Neural progenitor cell (in vitro differentiated cells): ENCODE results near the gene DHRS3. TPM values are rescaled to one million over a fixed set of nuclear protein-coding genes. Genes with fewer than 3 reads are reported as not detected.
A peak's percentile ranks its signal among the peaks of the same experiment; 100 is the strongest.

Source experiments
- DNase-seq: peaks from one replicate; pipeline ENCODE4 v3.0.0-alpha.2; 2016; ENCODE audit warnings: low spot score
- H2AFZ ChIP-seq: fragments of 200-600 bp; sonication (generic); replicated peaks from 2 replicates; pipeline ENCODE4 v1.6.1; 2016; ENCODE audit warnings: antibody characterized with exemption
- H3F3A ChIP-seq: fragments of 200-600 bp; sonication (generic); 2 replicates; pipeline ENCODE4 v1.6.1; 2016; ENCODE audit warnings: antibody characterized with exemption, low read depth
- H3K27ac ChIP-seq: fragments of 200-600 bp; sonication (generic); 2 replicates; pipeline ENCODE4 v1.5.1; 2016; ENCODE audit warnings: mild to moderate bottlenecking
- H3K27me3 ChIP-seq: fragments of 200-600 bp; sonication (generic); 2 replicates; pipeline ENCODE4 v1.6.1; 2016; ENCODE audit warnings: mild to moderate bottlenecking, moderate library complexity
- H3K36me3 ChIP-seq: fragments of 200-600 bp; sonication (generic); 2 replicates; pipeline ENCODE4 v1.5.1; 2016
- H3K4me1 ChIP-seq: fragments of 200-600 bp; sonication (generic); 2 replicates; pipeline ENCODE4 v1.6.1; 2016; ENCODE audit warnings: mixed run types
- H3K4me2 ChIP-seq: fragments of 200-600 bp; sonication (generic); 2 replicates; pipeline ENCODE4 v1.6.1; 2016
- H3K4me3 ChIP-seq: fragments of 200-600 bp; sonication (generic); 2 replicates; pipeline ENCODE4 v1.5.1; 2016
- H3K79me2 ChIP-seq: fragments of 200-600 bp; sonication (generic); 2 replicates; pipeline ENCODE4 v1.6.1; 2016; ENCODE audit warnings: low read depth
- H3K9ac ChIP-seq: fragments of 200-600 bp; sonication (generic); 2 replicates; pipeline ENCODE4 v1.6.1; 2016
- H3K9me3 ChIP-seq: fragments of 200-600 bp; sonication (generic); 2 replicates; pipeline ENCODE4 v1.5.1; 2016; ENCODE audit warnings: low read depth
- H4K20me1 ChIP-seq: fragments of 200-600 bp; sonication (generic); 2 replicates; pipeline ENCODE4 v1.6.1; 2016; ENCODE audit warnings: low read depth
- H3K27ac Mint-ChIP-seq: 3 replicates; pipeline ENCODE4 v1.8.0; 2021; ENCODE audit warnings: mixed read lengths
- H3K27me3 Mint-ChIP-seq: 2 replicates; pipeline ENCODE4 v1.8.0; 2022; ENCODE audit warnings: low read depth, mild to moderate bottlenecking, inconsistent platforms, moderate library complexity, mixed read lengths; ENCODE audit not compliant: insufficient read depth
- H3K36me3 Mint-ChIP-seq: 3 replicates; pipeline ENCODE4 v1.8.0; 2021; ENCODE audit warnings: mixed read lengths
- H3K4me1 Mint-ChIP-seq: 3 replicates; pipeline ENCODE4 v1.8.0; 2021; ENCODE audit warnings: mixed read lengths
- H3K4me3 Mint-ChIP-seq: 3 replicates; pipeline ENCODE4 v1.8.0; 2021; ENCODE audit warnings: mild to moderate bottlenecking, moderate library complexity, mixed read lengths
- H3K9me3 Mint-ChIP-seq: 3 replicates; pipeline ENCODE4 v1.8.0; 2020; ENCODE audit warnings: mixed read lengths
- CTCF ChIP-seq: fragments of 200-600 bp; sonication (generic); IDR thresholded peaks from 2 replicates; pipeline ENCODE4 v1.5.1; 2017; ENCODE audit warnings: antibody characterized with exemption, mild to moderate bottlenecking
- EZH2 ChIP-seq: fragments of 200-600 bp; sonication (generic); IDR thresholded peaks from 2 replicates; pipeline ENCODE4 v1.6.1; 2017; ENCODE audit warnings: antibody characterized with exemption, mild to moderate bottlenecking, moderate library complexity
- EZH2phosphoT487 ChIP-seq: fragments of 200-600 bp; sonication (generic); IDR thresholded peaks from 2 replicates; pipeline ENCODE4 v1.6.1; 2017; ENCODE audit warnings: antibody characterized with exemption
- total RNA-seq: library from RNA; depleted of rRNA; stranded (reverse); fragments of >200 nt; gene quantifications from 2 replicates; pipeline ENCODE4 v1.2.3, GENCODE V29; 2015; ENCODE audit warnings: low replicate concordance

The DHRS3 gene
- total RNA-seq, 1 donor from 2014 or later, result 4.3 TPM

GRCh38 chr1:12595757-12596006 is 22.3 kb downstream of the DHRS3 start:
- Histone ChIP-seq H3K4me2 (peak overlapping the region; percentile 79), H3F3A (peaks cover 25% of the 10 kb centered on the region), H2AFZ (peak overlapping the region; percentile 41), H4K20me1 (peaks cover 4% of the 10 kb centered on the region), H3K9me3 (no peaks in the 10 kb centered on the region), H3K4me1 (peaks cover 14% of the 10 kb centered on the region), H3K27ac (no peak overlapping the region), H3K36me3 (no peaks in the 10 kb centered on the region), H3K79me2 (no peaks in the 10 kb centered on the region), H3K9ac (no peak overlapping the region), H3K4me3 (peak overlapping the region; percentile 50), H3K27me3 (peaks cover 49% of the 10 kb centered on the region)
- no peak for DNase-seq
- H3K4me3 Mint-ChIP-seq, result peak overlapping the region; percentile 70
- peaks cover 2% of the 10 kb centered on the region for H3K9me3 Mint-ChIP-seq
- no peak for TF ChIP-seq EZH2phosphoT487
- TF ChIP-seq EZH2, result no peak
- TF ChIP-seq CTCF, result no peak
- H3K36me3 Mint-ChIP-seq, result no peaks in the 10 kb centered on the region
- H3K4me1 Mint-ChIP-seq, result peaks cover 29% of the 10 kb centered on the region
- H3K27me3 Mint-ChIP-seq, result peaks cover 33% of the 10 kb centered on the region
- no peak overlapping the region for H3K27ac Mint-ChIP-seq

DNA sequence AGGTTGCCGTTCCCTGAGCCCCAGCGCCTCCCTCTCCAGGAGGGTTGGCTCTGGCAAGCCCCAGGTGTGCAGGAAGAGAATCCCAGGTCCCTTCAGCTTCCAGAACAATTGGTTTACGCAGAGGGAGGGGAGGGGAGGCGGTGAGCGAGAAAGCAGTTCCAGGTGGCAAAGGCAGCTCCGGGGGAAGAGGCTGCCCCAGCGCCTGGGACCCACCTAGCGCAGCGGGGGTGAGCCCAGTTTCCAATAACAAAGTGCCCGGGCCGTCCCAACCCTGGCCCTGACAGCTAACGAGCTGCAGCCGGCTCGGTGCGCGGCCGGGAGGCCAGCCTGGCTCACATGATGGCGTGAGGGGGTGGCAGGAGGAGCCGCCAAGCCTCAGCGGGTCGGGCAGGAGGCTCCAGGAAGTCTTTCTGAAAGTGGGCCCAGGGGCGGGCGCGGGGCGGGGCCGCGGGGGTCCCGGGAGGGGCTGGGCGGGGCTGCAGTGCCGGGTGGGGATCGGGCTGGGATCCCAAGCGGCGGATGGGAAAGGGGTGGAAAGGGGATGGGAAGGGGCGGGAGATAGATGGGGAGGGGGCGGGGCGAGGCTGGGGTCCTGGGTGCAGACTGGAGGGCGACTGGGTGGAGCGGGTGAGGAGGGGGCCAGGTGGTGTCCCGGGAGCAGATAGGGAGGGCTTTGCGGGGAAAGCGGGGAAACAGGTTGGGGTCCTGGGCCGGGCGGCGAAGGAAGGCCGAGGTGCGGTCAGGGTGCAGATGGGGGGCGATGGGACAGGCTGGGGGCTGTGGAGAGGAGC is 22.8 kb downstream of the DHRS3 start:
- peak overlapping the region; percentile 79 for H3K4me2 ChIP-seq
- peaks cover 25% of the 10 kb centered on the region for H3F3A ChIP-seq
- H3K9me3 ChIP-seq, result no peaks in the 10 kb centered on the region
- peak overlapping the region; percentile 41 for H2AFZ ChIP-seq
- H3K36me3 ChIP-seq, result no peaks in the 10 kb centered on the region
- Mint-ChIP-seq H3K36me3 (no peaks in the 10 kb centered on the region), H3K27ac (no peak overlapping the region), H3K27me3 (peaks cover 31% of the 10 kb centered on the region), H3K9me3 (peaks cover 2% of the 10 kb centered on the region), H3K4me1 (peaks cover 27% of the 10 kb centered on the region), H3K4me3 (peak overlapping the region; percentile 84)
- H4K20me1 ChIP-seq, result peaks cover 4% of the 10 kb centered on the region
- peaks cover 49% of the 10 kb centered on the region for H3K27me3 ChIP-seq
- no peak overlapping the region for H3K27ac ChIP-seq
- no peak for TF ChIP-seq EZH2phosphoT487
- TF ChIP-seq CTCF, result no peak
- TF ChIP-seq EZH2, result no peak
- peak overlapping the region; percentile 50 for H3K4me3 ChIP-seq
- peaks cover 14% of the 10 kb centered on the region for H3K4me1 ChIP-seq
- H3K79me2 ChIP-seq, result no peaks in the 10 kb centered on the region
- peak; percentile 79 for DNase-seq
- no peak overlapping the region for H3K9ac ChIP-seq

- Mint-ChIP-seq H3K4me1 (peaks cover 22% of the 10 kb centered on the region), H3K36me3 (no peaks in the 10 kb centered on the region), H3K9me3 (peaks cover 2% of the 10 kb centered on the region), H3K27me3 (peaks cover 28% of the 10 kb centered on the region), H3K27ac (no peak overlapping the region), H3K4me3 (peak overlapping the region; percentile 84)
- peaks cover 14% of the 10 kb centered on the region for H3K4me1 ChIP-seq
- no peak for TF ChIP-seq CTCF
- TF ChIP-seq EZH2, result no peak
- TF ChIP-seq EZH2phosphoT487, result no peak
- no peak overlapping the region for H2AFZ ChIP-seq
- no peak overlapping the region for H3K27ac ChIP-seq
- no peaks in the 10 kb centered on the region for H3K9me3 ChIP-seq
- peaks cover 49% of the 10 kb centered on the region for H3K27me3 ChIP-seq
- H3K9ac ChIP-seq, result no peak overlapping the region
- peak overlapping the region; percentile 50 for H3K4me3 ChIP-seq
- no peak for DNase-seq
- H3K4me2 ChIP-seq, result peak overlapping the region; percentile 79
- no peaks in the 10 kb centered on the region for H3K36me3 ChIP-seq
- peaks cover 4% of the 10 kb centered on the region for H4K20me1 ChIP-seq
- no peaks in the 10 kb centered on the region for H3K79me2 ChIP-seq
- H3F3A ChIP-seq, result peaks cover 25% of the 10 kb centered on the region
These were observed 23.5 kb downstream of the DHRS3 start for GRCh38 chr1:12594490-12594889.
